ENCODE results near the gene ARRDC1.

- TF ChIP-seq, protein P1, sequence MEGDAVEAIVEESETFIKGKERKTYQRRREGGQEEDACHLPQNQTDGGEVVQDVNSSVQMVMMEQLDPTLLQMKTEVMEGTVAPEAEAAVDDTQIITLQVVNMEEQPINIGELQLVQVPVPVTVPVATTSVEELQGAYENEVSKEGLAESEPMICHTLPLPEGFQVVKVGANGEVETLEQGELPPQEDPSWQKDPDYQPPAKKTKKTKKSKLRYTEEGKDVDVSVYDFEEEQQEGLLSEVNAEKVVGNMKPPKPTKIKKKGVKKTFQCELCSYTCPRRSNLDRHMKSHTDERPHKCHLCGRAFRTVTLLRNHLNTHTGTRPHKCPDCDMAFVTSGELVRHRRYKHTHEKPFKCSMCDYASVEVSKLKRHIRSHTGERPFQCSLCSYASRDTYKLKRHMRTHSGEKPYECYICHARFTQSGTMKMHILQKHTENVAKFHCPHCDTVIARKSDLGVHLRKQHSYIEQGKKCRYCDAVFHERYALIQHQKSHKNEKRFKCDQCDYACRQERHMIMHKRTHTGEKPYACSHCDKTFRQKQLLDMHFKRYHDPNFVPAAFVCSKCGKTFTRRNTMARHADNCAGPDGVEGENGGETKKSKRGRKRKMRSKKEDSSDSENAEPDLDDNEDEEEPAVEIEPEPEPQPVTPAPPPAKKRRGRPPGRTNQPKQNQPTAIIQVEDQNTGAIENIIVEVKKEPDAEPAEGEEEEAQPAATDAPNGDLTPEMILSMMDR (IDR thresholded peaks at IDR 0.05), result no peak
- no peak for TF ChIP-seq POLR2A (IDR thresholded peaks at IDR 0.05)
Observed at GRCh38 chr9:137610944-137611343, 5.5 kb downstream of the ARRDC1 start.
